Neural cell (in vitro differentiated cells): ENCODE data around the gene NFASC. TPM values are rescaled to one million over a fixed set of nuclear protein-coding genes. Genes with fewer than 3 reads are reported as not detected.

Source experiments
- H2AFZ ChIP-seq: fragments of 200-600, 300-800 bp; sonication (generic), shearing (Covaris generic); 2 replicates; pipeline ENCODE4 v1.6.0; 2014; ENCODE audit warnings: low read depth, mild to moderate bottlenecking, antibody characterized with exemption, low read length, moderate library complexity
- H3F3A ChIP-seq: fragments of 200-600 bp; shearing (Covaris generic); 2 replicates; pipeline ENCODE4 v1.6.1; 2016; ENCODE audit warnings: mild to moderate bottlenecking, moderate library complexity, mixed read lengths, antibody characterized with exemption, low read length; ENCODE audit not compliant: insufficient read depth, poor library complexity, severe bottlenecking
- H3K27ac ChIP-seq: fragments of 200-600, 300-800 bp; sonication (generic), shearing (Covaris generic); 2 replicates; pipeline ENCODE4 v1.5.1; 2014; ENCODE audit warnings: mild to moderate bottlenecking, low read length, moderate library complexity
- H3K27me3 ChIP-seq: fragments of 300-800, 200-600 bp; sonication (generic), shearing (Covaris generic); 2 replicates; pipeline ENCODE4 v1.6.0; 2014; ENCODE audit warnings: mild to moderate bottlenecking, low read depth, low read length, moderate library complexity; ENCODE audit not compliant: insufficient read depth
- H3K36me3 ChIP-seq: fragments of 300-800, 200-600 bp; sonication (generic), shearing (Covaris generic); 2 replicates; pipeline ENCODE4 v1.5.1; 2014; ENCODE audit warnings: mild to moderate bottlenecking, antibody characterized with exemption, low read length, moderate library complexity; ENCODE audit not compliant: insufficient read depth
- H3K4me2 ChIP-seq: fragments of 300-800, 200-600 bp; sonication (generic), shearing (Covaris generic); 2 replicates; pipeline ENCODE4 v1.6.0; 2014; ENCODE audit warnings: mild to moderate bottlenecking, low read length
- H3K4me3 ChIP-seq: fragments of 300-800, 200-600 bp; sonication (generic), shearing (Covaris generic); 2 replicates; pipeline ENCODE4 v1.5.1; 2014; ENCODE audit warnings: mild to moderate bottlenecking, low read length, moderate library complexity
- H3K79me2 ChIP-seq: fragments of 200-600 bp; shearing (Covaris generic); replicated peaks from 2 replicates; pipeline ENCODE4 v1.6.0; 2014; ENCODE audit warnings: mild to moderate bottlenecking, low read length, moderate library complexity; ENCODE audit not compliant: insufficient read depth
- H3K9ac ChIP-seq: fragments of 300-800, 200-600 bp; sonication (generic), shearing (Covaris generic); 2 replicates; pipeline ENCODE4 v1.6.1; 2016; ENCODE audit warnings: mild to moderate bottlenecking, low read length, mixed read lengths
- H3K9me2 ChIP-seq: fragments of 200-600 bp; shearing (Covaris generic); 2 replicates; pipeline ENCODE4 v1.6.1; 2016; ENCODE audit warnings: mild to moderate bottlenecking, low read length, mixed read lengths; ENCODE audit not compliant: insufficient read depth
- H3K9me3 ChIP-seq: fragments of 200-600, 300-800 bp; sonication (generic), shearing (Covaris generic); 2 replicates; pipeline ENCODE4 v1.6.1; 2016; ENCODE audit warnings: mild to moderate bottlenecking, mixed run types, low read length, moderate library complexity, mixed read lengths
- H4K20me1 ChIP-seq: fragments of 200-600 bp; shearing (Covaris generic); 2 replicates; pipeline ENCODE4 v1.6.1; 2016; ENCODE audit warnings: mild to moderate bottlenecking, mixed run types; ENCODE audit not compliant: insufficient read depth
- EP300 ChIP-seq: fragments of 450-650 bp; conservative IDR thresholded peaks from 2 replicates; pipeline ENCODE4 v1.6.1; 2014; ENCODE audit warnings: antibody characterized with exemption, mild to moderate bottlenecking, moderate library complexity; ENCODE audit not compliant: poor library complexity, severe bottlenecking
- EZH2 ChIP-seq: fragments of 200-600, 300-800 bp; shearing (Covaris generic), sonication (generic); IDR thresholded peaks from 2 replicates; pipeline ENCODE4 v1.6.1; 2014; ENCODE audit warnings: antibody characterized with exemption, low read length, borderline replicate concordance, mild to moderate bottlenecking; ENCODE audit not compliant: insufficient read depth, poor library complexity, severe bottlenecking
- MXI1 ChIP-seq: fragments of 450-650 bp; conservative IDR thresholded peaks from 2 replicates; pipeline ENCODE4 v1.6.1; 2014; ENCODE audit warnings: antibody characterized with exemption, mild to moderate bottlenecking; ENCODE audit not compliant: poor library complexity, severe bottlenecking
- POLR2AphosphoS5 ChIP-seq: IDR thresholded peaks from 2 replicates; pipeline ENCODE4 v1.6.1; 2012
- RAD21 ChIP-seq: fragments of 450-650 bp; conservative IDR thresholded peaks from 2 replicates; pipeline ENCODE4 v1.6.1; 2014; ENCODE audit warnings: antibody characterized with exemption, mild to moderate bottlenecking, moderate library complexity
- SMC3 ChIP-seq: fragments of 450-650 bp; conservative IDR thresholded peaks from 2 replicates; pipeline ENCODE4 v1.6.1; 2014; ENCODE audit warnings: antibody characterized with exemption, mild to moderate bottlenecking, moderate library complexity; ENCODE audit not compliant: poor library complexity
- TAF1 ChIP-seq: IDR thresholded peaks from 2 replicates; pipeline ENCODE4 v1.6.1; 2012; ENCODE audit warnings: low read depth
- polyA plus RNA-seq: library from polyadenylated mRNA; depleted of rRNA; stranded (reverse); fragments of >200 nt; gene quantifications from 2 replicates; pipeline ENCODE4 v1.2.3, GENCODE V29; 2014
- TF ChIP-seq, protein P1 (sequence below): fragments of 450-650 bp; IDR thresholded peaks from 2 replicates; pipeline ENCODE4 v1.5.1; 2014; ENCODE audit warnings: antibody characterized with exemption, mild to moderate bottlenecking, moderate library complexity; ENCODE audit not compliant: poor library complexity, severe bottlenecking
- TF ChIP-seq, protein P2 (sequence below): IDR thresholded peaks from 2 replicates; pipeline ENCODE4 v1.6.1; 2012; ENCODE audit warnings: borderline replicate concordance

The NFASC gene
- polyA plus RNA-seq, 1 donor from 2014 or later = 23.9 TPM

DNA sequence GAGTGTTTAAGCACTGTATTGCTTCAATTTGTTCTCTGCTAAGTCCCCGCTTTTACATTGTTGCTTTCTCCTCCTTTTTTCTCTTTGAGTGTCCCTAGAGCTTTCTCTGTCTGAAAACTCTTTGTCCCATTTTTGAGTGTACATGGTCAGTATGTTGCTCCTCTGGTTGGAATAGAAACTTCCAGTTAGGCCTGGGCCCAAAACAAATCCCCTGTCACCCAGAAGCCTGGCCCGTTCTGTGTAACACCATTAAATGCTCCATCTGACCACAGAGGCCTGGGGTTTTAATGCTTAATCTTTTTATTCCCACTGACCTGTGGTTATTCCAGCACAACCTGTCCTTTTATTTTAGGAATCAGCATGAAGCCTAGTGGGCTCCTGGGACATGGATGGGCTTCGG lies 28.3 kb upstream of the NFASC start:
- Histone ChIP-seq H3K36me3 (no peaks in the 10 kb centered on the region), H3K9me3 (no peaks in the 10 kb centered on the region), H3K79me2 (peaks cover 30% of the 10 kb centered on the region), H3K9me2 (no peaks in the 10 kb centered on the region), H2AFZ (no peak overlapping the region), H3K27me3 (no peaks in the 10 kb centered on the region), H3K27ac (no peak overlapping the region), H3K9ac (no peak overlapping the region), H3F3A (no peaks in the 10 kb centered on the region), H4K20me1 (peaks cover 9% of the 10 kb centered on the region), H3K4me3 (no peak overlapping the region), H3K4me2 (no peak overlapping the region)
- TF ChIP-seq, protein P1, sequence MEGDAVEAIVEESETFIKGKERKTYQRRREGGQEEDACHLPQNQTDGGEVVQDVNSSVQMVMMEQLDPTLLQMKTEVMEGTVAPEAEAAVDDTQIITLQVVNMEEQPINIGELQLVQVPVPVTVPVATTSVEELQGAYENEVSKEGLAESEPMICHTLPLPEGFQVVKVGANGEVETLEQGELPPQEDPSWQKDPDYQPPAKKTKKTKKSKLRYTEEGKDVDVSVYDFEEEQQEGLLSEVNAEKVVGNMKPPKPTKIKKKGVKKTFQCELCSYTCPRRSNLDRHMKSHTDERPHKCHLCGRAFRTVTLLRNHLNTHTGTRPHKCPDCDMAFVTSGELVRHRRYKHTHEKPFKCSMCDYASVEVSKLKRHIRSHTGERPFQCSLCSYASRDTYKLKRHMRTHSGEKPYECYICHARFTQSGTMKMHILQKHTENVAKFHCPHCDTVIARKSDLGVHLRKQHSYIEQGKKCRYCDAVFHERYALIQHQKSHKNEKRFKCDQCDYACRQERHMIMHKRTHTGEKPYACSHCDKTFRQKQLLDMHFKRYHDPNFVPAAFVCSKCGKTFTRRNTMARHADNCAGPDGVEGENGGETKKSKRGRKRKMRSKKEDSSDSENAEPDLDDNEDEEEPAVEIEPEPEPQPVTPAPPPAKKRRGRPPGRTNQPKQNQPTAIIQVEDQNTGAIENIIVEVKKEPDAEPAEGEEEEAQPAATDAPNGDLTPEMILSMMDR = no peak
- TF ChIP-seq SMC3 = no peak
- TF ChIP-seq EZH2 = no peak
- no peak for TF ChIP-seq EP300
- TF ChIP-seq, protein P2, sequence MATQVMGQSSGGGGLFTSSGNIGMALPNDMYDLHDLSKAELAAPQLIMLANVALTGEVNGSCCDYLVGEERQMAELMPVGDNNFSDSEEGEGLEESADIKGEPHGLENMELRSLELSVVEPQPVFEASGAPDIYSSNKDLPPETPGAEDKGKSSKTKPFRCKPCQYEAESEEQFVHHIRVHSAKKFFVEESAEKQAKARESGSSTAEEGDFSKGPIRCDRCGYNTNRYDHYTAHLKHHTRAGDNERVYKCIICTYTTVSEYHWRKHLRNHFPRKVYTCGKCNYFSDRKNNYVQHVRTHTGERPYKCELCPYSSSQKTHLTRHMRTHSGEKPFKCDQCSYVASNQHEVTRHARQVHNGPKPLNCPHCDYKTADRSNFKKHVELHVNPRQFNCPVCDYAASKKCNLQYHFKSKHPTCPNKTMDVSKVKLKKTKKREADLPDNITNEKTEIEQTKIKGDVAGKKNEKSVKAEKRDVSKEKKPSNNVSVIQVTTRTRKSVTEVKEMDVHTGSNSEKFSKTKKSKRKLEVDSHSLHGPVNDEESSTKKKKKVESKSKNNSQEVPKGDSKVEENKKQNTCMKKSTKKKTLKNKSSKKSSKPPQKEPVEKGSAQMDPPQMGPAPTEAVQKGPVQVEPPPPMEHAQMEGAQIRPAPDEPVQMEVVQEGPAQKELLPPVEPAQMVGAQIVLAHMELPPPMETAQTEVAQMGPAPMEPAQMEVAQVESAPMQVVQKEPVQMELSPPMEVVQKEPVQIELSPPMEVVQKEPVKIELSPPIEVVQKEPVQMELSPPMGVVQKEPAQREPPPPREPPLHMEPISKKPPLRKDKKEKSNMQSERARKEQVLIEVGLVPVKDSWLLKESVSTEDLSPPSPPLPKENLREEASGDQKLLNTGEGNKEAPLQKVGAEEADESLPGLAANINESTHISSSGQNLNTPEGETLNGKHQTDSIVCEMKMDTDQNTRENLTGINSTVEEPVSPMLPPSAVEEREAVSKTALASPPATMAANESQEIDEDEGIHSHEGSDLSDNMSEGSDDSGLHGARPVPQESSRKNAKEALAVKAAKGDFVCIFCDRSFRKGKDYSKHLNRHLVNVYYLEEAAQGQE = no peak
- TF ChIP-seq TAF1 = no peak
- no peak for TF ChIP-seq MXI1

DNA sequence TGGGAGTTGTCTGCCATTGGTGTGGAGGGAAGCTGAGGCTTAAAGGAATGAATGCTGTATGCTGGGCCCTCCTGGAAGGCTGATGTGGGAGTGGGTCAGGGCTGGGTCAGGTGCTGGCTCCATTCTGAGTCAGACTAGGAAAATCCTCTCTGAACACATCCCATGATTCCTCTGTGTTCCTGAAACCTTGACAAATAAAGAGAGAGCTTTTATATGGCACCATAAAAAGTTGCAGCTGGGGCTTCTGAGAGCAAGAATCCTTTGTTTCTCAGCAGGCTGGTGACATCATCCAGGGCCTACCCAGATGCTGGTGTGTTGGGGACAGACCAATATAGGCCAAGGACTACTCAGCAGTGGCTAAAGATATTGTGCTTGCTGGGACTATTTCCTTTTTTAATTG lies 27.8 kb upstream of the NFASC start:
- no peak overlapping the region for H2AFZ ChIP-seq
- H3K4me3 ChIP-seq = no peak overlapping the region
- peaks cover 30% of the 10 kb centered on the region for H3K79me2 ChIP-seq
- H3K9me3 ChIP-seq = no peaks in the 10 kb centered on the region
- H4K20me1 ChIP-seq = peaks cover 10% of the 10 kb centered on the region
- H3K36me3 ChIP-seq = no peaks in the 10 kb centered on the region
- H3K9me2 ChIP-seq = no peaks in the 10 kb centered on the region
- no peak overlapping the region for H3K4me2 ChIP-seq
- H3K27me3 ChIP-seq = no peaks in the 10 kb centered on the region
- H3K27ac ChIP-seq = no peak overlapping the region
- no peaks in the 10 kb centered on the region for H3F3A ChIP-seq
- no peak overlapping the region for H3K9ac ChIP-seq
- TF ChIP-seq, protein P2 = no peak
- no peak for TF ChIP-seq EP300
- TF ChIP-seq MXI1 = no peak
- TF ChIP-seq RAD21 = no peak
- TF ChIP-seq, protein P1 = no peak
- TF ChIP-seq SMC3 = no peak
- no peak for TF ChIP-seq TAF1
- no peak for TF ChIP-seq EZH2
- TF ChIP-seq POLR2AphosphoS5 = no peak
